SK-N-DZ (cell line): ENCODE data around the gene COG8.
"Not testable (repeated sequence)": the region's sequence is repeated elsewhere in the genome, so short reads cannot be mapped to it uniquely, and the experiment has no call there.

Experiments
- DNase-seq: peaks from one replicate; pipeline ENCODE4 v3.0.0-alpha.2; 2015; ENCODE audit warnings: low spot score

The COG8 gene

DNA sequence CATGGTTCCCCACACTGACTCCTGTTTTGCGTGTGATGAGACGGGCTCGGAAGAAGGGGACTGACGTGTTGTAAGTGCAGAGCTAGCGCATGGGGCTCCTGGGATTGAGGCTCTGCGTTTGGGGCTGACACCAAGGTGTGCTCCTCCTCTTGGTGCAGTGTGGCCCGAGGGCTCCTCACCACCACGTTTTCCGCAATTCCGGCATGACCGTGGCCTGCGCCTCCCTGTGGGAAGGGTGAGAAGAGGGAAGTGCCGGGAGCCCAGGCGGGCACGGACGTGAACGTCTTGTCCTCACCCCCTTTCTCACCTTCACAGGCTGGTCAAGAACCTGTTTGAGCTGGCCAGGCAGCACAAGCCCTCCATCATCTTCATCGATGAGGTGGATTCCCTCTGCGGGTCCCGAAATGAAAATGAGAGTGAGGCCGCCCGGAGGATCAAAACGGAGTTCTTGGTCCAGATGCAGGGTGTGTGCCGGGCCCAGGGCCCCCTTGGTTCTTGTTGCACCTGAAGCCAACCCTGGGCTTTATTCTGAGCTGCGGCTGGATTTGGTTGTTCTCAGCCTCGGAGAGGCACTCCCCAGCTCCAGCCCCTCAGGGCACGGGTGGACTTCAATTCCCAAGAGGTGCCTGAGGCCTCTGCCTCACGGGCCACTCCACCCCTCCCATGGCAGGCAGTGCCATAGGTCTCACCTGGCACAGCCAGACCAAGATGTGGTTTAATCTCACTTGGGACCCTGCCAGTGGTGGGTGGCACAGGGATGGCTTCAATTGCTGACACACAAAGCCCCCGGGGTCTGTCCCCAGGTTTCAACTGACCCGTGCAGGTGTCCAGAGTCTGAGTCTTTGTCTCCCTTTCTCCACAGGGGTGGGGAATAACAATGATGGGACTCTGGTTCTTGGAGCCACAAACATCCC lies 19.3 kb downstream of the COG8 start:
- DNase-seq: no peak

- no peak for DNase-seq
Measured at GRCh38 chr16:69319381-69319780, 20.0 kb downstream of the COG8 start.

DNA sequence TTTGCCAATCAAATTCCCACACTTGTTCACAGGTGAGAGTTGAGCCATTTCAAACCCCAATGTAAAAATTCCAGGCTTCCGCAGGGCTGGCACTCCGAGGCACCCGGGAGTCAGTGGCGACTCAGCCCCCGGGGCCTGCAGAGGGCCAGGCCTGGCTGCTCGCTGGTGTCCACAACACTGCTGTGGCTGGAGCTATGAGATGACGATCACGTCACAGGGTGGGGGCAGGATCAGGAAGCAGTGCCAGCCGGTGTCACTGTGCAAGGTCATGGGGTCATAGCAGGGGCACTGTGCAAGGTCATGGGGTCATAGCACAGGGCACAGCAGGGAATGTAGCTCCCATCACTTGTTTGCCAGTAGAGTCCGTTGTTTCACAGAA lies 20.5 kb downstream of the COG8 start:
- no peak for DNase-seq

GRCh38 chr16:69318177-69318910 lies 21.0 kb downstream of the COG8 start:
- DNase-seq: no peak

DNA sequence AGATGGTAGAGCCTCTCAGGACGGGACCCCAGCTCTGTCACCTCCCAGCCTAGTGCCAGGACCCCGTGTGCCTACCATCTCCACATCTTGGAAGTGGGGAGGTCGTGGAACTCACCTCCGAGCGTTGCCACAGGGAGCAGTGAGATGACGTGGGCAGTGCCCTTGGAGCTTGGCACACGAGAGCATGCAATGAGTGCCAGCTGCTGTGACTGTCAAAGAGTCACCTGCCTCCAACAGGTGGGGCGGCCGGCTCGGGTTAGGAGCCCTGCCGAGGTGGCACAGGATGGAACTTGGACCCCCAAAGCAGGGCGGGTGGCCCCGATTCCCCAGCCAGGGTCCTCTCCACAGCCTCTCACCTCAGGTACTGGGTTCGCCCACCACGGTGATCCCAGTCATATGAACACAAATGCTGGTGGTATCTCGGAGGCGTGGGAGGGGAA lies 22.7 kb downstream of the COG8 start:
- no peak for DNase-seq

- no peak for DNase-seq
Measured at GRCh38 chr16:69315486-69316311, 23.7 kb downstream of the COG8 start.

GRCh38 chr16:69314534-69314933 lies 24.8 kb downstream of the COG8 start:
- DNase-seq: no peak

GRCh38 chr16:69313469-69313868 lies 25.9 kb downstream of the COG8 start:
- DNase-seq: no peak

DNA sequence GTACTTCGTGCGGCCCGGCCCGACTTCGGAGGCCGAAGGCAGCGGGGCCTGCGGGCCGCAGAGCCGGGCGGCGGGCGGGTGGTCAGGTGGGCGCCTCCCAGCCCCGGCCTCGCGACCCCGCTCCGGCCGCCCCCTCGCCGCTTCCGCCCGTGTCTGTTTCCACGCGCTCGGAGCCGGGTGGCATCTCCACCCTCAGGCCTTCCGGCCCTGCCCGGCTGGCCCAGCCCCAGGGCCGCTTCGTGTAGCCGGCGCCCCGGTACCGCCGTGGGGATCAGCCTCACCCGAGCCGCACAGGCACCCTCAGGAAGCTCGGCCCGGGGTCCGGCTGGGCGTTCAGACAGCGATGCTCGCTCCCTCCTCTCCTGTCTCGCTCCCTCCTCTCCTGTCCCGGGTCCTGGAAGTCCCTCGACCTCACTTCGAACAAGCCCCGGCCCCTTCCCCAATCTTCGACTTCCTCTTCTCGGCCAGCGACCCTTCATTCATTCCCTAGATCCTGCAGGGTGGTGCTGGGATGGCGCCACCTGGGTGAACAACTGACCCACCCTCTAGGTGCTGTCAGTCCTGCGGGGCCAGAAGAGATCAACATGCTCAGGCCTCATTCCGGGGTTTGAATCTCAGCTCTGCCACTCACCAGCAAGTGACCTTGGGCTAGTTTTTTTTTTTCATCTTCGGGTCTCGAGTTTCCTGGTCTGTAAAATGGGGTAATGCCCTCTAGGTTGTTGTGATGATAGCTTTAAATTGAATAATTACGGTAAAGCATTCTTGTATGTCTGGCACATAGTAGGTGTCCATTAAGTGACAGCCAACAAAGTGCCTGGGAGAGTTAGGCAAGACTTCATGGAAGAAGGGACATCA lies 27.6 kb downstream of the COG8 start:
- DNase-seq: peak; percentile 56

DNA sequence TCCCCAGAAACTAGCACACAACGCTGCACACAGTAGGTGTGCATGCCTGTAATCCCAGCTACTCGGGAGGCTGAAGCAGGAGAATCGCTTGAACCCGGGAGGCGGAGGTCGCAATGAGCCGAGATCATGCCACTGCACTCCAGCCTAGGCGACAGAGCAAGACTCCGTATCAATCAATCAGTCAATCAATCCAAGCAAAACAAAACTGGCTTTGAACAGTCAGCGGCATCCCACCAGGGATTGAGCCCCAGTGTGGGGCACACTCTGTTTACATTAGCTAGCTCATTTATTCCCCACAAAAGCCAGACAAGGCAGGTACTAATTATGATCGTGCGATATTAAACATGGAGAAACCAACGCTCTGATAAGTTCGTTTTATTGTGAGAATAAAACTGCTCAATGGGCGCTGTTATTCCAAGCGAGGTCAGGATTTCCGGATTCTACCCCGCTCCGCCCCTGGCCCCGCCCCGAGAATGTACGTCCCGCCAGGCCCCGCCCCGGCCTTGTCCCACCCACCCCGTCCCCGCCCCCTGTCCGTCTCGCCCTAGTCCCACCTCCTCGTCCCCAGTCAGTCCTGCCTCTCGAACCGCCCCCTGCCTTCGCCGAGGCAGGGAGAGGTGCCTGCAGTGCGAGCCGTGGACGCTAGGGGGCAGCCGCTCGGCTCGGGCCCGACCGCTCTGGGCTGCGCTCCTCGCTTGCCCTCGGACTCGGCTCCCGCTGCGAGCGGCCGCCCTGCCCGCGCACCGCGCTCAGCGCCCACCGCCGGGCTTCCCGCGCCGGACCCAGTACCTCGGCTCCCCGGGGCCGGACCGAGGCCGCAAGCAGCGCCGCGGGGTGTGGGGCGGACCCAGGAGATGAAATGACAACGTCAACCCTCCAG lies 28.5 kb downstream of the COG8 start, which contains the start of gene VPS4A:
TSS of gene VPS4A (plus strand) at position 698 of the 880 bp plus-strand sequence. CDS start at position 860, 162 bp downstream.
- peak; percentile 91 for DNase-seq

DNA sequence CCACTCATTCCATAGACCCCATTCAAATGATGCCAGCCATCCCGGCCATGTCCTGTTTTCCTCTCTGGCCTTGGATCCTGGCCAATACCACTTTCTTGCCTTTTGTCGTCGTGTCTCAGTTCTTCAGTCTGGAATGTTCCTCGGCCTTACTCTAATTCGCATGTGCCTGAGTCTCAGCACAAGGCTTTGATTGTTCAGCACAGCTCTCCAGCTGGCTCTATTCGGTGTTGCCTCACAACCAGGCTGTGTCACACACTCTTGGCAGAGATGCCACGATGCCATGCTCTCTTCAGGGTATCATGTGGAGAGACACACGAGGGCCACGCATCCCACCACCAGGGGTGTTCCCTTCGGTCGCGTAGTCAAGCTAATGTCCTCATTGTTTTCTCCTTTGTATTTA lies 30.0 kb downstream of the COG8 start:
- no peak for DNase-seq

DNA sequence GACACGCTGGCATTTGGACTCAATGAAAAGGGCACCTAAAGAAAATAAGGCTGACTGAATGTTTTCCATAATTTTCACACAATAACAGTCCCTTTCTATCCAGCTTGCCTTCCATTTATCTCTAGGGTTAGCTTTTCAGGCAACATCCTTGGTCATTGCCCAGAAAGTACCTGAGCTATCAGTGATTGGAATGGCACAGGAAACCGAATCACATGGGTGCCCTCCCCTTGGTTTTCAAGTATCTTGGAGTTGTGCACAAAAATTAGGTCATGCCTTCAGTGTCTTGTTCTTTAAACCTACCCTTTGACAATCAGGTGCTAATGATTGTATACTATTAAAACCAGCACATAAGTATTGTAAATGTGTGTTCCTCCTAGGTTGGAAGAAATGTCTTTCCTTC lies 31.5 kb downstream of the COG8 start:
- DNase-seq: no peak

DNA sequence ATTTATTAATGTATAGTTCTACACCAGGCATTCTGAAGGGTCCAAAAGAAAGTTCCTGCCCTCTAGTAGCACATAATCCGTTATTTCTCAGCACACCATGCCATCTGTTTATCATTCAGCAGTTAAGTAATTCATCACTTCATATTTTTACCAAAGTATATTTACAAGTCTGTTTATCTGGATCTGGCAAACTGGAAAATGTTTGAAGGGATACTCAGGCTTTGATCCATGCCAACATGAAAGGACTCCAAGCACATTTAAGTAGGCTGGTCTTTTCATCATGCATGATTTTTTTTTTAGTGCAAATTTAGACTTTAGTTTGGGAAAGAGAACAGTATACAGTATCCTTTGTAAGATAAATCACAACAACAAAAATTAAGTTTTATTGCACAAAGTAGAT lies 32.3 kb downstream of the COG8 start:
- no peak for DNase-seq

DNA sequence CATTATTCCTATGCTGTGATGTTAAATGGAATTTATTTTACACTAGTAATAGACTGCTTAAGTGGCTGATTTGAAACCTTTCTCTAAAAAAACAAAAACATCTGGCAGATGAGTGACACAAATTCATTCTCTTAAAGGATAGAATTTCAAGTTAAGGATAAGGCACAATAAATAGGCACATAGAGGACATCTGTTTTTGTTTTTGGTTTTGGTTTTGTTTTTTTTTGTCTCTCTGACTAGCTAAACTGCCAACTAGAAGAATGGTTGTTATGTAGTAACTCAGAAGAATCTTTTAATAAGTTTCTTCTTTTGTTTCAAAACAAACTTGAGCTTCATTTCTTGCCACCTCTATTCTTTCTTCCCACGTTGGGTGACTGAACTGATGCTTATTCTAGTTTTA lies 33.3 kb downstream of the COG8 start:
- no peak for DNase-seq

GRCh38 chr16:69302301-69302700 lies 37.1 kb downstream of the COG8 start:
- DNase-seq: no peak

- DNase-seq: no peak
Measured at GRCh38 chr16:69301861-69302260, 37.5 kb downstream of the COG8 start.

GRCh38 chr16:69301187-69301586 lies 38.2 kb downstream of the COG8 start:
- DNase-seq: no peak

DNA sequence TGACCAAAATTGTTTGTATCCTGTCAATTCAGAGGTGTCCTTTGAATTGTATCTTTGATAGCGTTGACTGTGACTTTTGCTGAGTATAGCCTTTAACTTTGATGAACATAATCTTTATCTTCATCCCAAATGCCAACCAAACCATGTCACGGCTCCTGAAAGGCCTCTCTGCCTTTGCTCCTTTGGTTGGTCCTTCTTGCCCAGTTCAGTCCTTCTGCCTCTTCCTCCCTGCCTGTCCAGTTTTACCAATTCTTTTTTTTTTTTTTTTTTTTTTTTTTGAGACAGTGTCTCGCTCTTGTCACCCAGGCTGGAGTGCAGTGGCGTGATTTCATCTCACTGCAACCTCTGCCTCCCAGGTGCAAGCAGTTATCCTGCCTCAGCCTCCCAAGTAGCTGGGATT lies 41.1 kb downstream of the COG8 start:
- DNase-seq: no peak

DNA sequence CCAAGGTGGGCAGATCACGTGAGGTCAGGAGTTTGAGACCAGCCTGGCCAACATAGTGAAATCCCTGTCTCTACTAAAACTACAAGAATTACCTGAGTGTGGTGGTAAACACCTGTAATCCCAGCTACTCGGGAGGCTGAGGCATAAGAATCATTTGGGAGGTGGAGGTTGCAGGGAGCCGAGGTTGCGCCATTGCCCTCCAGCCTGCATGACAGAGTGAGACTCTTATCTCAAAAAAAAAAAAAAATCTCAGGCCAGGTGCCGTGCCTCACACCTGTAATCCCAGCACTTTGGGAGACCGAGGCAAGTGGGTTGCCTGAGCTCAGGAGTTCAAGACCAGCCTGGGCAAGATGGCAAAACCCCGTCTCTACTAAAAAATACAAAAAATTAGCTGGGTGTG lies 42.6 kb downstream of the COG8 start:
- DNase-seq: not testable (repeated sequence)

DNA sequence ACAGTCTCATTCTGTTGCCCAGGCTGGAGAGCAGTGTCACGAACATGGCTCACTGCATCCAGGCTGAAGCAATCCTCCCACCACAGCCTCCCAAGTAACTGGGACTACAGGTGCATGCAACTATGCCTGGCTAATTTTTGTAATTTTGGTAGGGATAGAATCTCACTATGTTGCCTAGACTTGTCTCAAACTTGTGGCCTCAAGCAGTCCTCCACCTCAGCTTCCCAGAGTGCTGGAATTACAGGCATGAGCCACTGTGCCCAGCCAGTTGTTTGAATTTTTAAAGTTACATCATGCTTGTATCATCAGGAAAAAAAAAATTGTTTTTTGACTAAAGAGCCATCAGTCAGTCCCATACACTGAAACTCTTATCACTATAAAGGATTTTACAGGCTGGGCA lies 45.3 kb downstream of the COG8 start:
- no peak for DNase-seq
